ENCODE data around the gene DIDO1. TPM values are rescaled to one million over a fixed set of nuclear protein-coding genes. Genes with fewer than 3 reads are reported as not detected.

Gene DIDO1
- total RNA-seq, 2 donors from 2014 or later: 34.7 to 37.5 TPM

- H3K9me3 ChIP-seq: no peaks in the 10 kb centered on the region
- H3K4me1 ChIP-seq: peaks cover 0 to 41% of the 10 kb centered on the region in 2 donors
- H3K27ac ChIP-seq: no peak overlapping the region
- DNase-seq (ENCODE audit: low spot score): no peak
- no peaks in the 10 kb centered on the region for H3K27me3 ChIP-seq
- no peak for TF ChIP-seq CTCF (IDR thresholded peaks at IDR 0.05)
- H3K4me3 ChIP-seq: no peak overlapping the region
- H3K36me3 ChIP-seq: peaks cover 51% of the 10 kb centered on the region
Measured at GRCh38 chr20:62949153-62949821, 23.0 kb upstream of the DIDO1 start.

- H3K4me1 ChIP-seq: peaks cover 0 to 25% of the 10 kb centered on the region in 2 donors
- H3K27ac ChIP-seq: peak overlapping the region in 1 of 2 donors; percentile 68
- no peak for DNase-seq (ENCODE audit: low spot score)
- no peaks in the 10 kb centered on the region for H3K9me3 ChIP-seq
- H3K27me3 ChIP-seq: no peaks in the 10 kb centered on the region
- no peak for TF ChIP-seq CTCF (IDR thresholded peaks at IDR 0.05)
- H3K36me3 ChIP-seq: peaks cover 65% of the 10 kb centered on the region
- no peak overlapping the region for H3K4me3 ChIP-seq
Measured at GRCh38 chr20:62947532-62948300, 21.4 kb upstream of the DIDO1 start.

- Histone ChIP-seq H3K4me1 (peaks cover 0 to 23% of the 10 kb centered on the region in 2 donors), H3K36me3 (peaks cover 69% of the 10 kb centered on the region), H3K9me3 (no peaks in the 10 kb centered on the region), H3K27me3 (no peaks in the 10 kb centered on the region), H3K27ac (peak overlapping the region; percentile 41 to 68), H3K4me3 (no peak overlapping the region)
- TF ChIP-seq CTCF (IDR thresholded peaks at IDR 0.05): no peak
- peak; percentile 72 for DNase-seq (ENCODE audit: low spot score)
Measured at GRCh38 chr20:62946918-62947317, 20.6 kb upstream of the DIDO1 start.

- no peak for TF ChIP-seq CTCF (IDR thresholded peaks at IDR 0.05)
- H3K9me3 ChIP-seq: no peaks in the 10 kb centered on the region
- peaks cover 0 to 26% of the 10 kb centered on the region in 2 donors for H3K4me1 ChIP-seq
- no peak overlapping the region for H3K4me3 ChIP-seq
- DNase-seq (ENCODE audit: low spot score): no peak
- peak overlapping the region; percentile 41 to 47 for H3K27ac ChIP-seq
- peaks cover 75% of the 10 kb centered on the region for H3K36me3 ChIP-seq
- H3K27me3 ChIP-seq: no peaks in the 10 kb centered on the region
Measured at GRCh38 chr20:62945771-62946339, 19.6 kb upstream of the DIDO1 start.

- DNase-seq (ENCODE audit: low spot score): no peak
- TF ChIP-seq CTCF (IDR thresholded peaks at IDR 0.05): no peak
- Histone ChIP-seq H3K9me3 (no peaks in the 10 kb centered on the region), H3K4me1 (peaks cover 0 to 33% of the 10 kb centered on the region in 2 donors), H3K27ac (no peak overlapping the region), H3K27me3 (no peaks in the 10 kb centered on the region), H3K36me3 (peaks cover 65% of the 10 kb centered on the region), H3K4me3 (no peak overlapping the region)
Measured at GRCh38 chr20:62944746-62945145, 18.4 kb upstream of the DIDO1 start.
